H1 (cell line): ENCODE data around the gene PLEK. TPM values are rescaled to one million over a fixed set of nuclear protein-coding genes. Genes with fewer than 3 reads are reported as not detected.

Experiments
- CTCF ChIA-PET: fragments of 300-600 bp; sonication (Branson Sonifier 250); formaldehyde crosslinking; loops from one replicate; lab custom pipeline; 2021; ENCODE audit not compliant: partially characterized antibody; lab: Charles Lee
- POLR2A ChIA-PET: fragments of 300-600 bp; sonication (Branson Sonifier 250); formaldehyde crosslinking; loops from one replicate; lab custom pipeline; 2021; ENCODE audit warnings: inconsistent platforms; ENCODE audit not compliant: partially characterized antibody; lab: Charles Lee
- DNase-seq, 2 experiments: peaks; one replicate each; pipeline versions ENCODE4 v3.0.0 to v3.0.0-alpha.2; 2010 to 2022; ENCODE audit warnings: low spot score in 2 of 2, low read depth in 1 of 2, mixed read lengths in 1 of 2
- FAIRE-seq: peaks from 2 replicates; lab custom pipeline; 2011; peaks lifted over from hg19 to GRCh38; lab: Jason Lieb, UNC
- H2AFZ ChIP-seq: 2 replicates; pipeline ENCODE4 v1.8.1; 2012; ENCODE audit warnings: low read length, inconsistent platforms
- H2AK5ac ChIP-seq: 2 replicates; pipeline ENCODE4 v1.6.1; 2013; ENCODE audit warnings: low read depth, low read length
- H2BK120ac ChIP-seq: replicated peaks from 2 replicates; pipeline ENCODE3; 2013; ENCODE audit warnings: low read depth, low read length, inconsistent platforms
- H2BK12ac ChIP-seq: 2 replicates; pipeline ENCODE4 v1.6.1; 2013; ENCODE audit warnings: low read depth, low read length
- H2BK15ac ChIP-seq: 2 replicates; pipeline ENCODE4 v1.6.1; 2013; ENCODE audit warnings: low read length
- H2BK20ac ChIP-seq: 2 replicates; pipeline ENCODE4 v1.6.1; 2013; ENCODE audit warnings: low read length
- H2BK5ac ChIP-seq: 2 replicates; pipeline ENCODE4 v1.6.1; 2013; ENCODE audit warnings: low read depth, low read length
- H3K14ac ChIP-seq: 2 replicates; pipeline ENCODE4 v1.6.1; 2013; ENCODE audit warnings: inconsistent platforms; ENCODE audit not compliant: insufficient read length
- H3K18ac ChIP-seq: 2 replicates; pipeline ENCODE4 v1.6.1; 2013; ENCODE audit warnings: low read length; ENCODE audit errors: extremely low read depth
- H3K23ac ChIP-seq: 2 replicates; pipeline ENCODE4 v1.6.1; 2013; ENCODE audit warnings: inconsistent platforms; ENCODE audit not compliant: insufficient read length
- H3K23me2 ChIP-seq: 2 replicates; pipeline ENCODE4 v1.6.1; 2013; ENCODE audit warnings: low read depth, low read length
- H3K27ac ChIP-seq: 2 replicates; pipeline ENCODE4 v1.6.1; 2011; ENCODE audit warnings: low read depth, low read length, inconsistent platforms
- H3K27me3 ChIP-seq, 4 experiments: replicated peaks in 1 of 4; 1 replicate in 1 of 4; 2 replicates in 3 of 4; pipeline versions ENCODE4 v1.6.1 to v1.8.1; 2011 to 2013; ENCODE audit warnings: low read length in 3 of 4, mild to moderate bottlenecking in 3 of 4, inconsistent platforms in 2 of 4, mixed read lengths in 2 of 4, moderate library complexity in 1 of 4; ENCODE audit not compliant: control insufficient read depth in 3 of 4, insufficient read depth in 3 of 4; ENCODE audit errors: extremely low read depth in 1 of 4
- H3K36me3 ChIP-seq, 4 experiments: 2 replicates each; pipeline versions ENCODE4 v1.6.1 to v1.8.1; 2011 to 2013; ENCODE audit warnings: mild to moderate bottlenecking in 4 of 4, low read length in 3 of 4, moderate library complexity in 2 of 4, control low read depth in 1 of 4, inconsistent platforms in 1 of 4; ENCODE audit not compliant: insufficient read depth in 4 of 4, control insufficient read depth in 2 of 4
- H3K4ac ChIP-seq: replicated peaks from 2 replicates; pipeline ENCODE3; 2013; ENCODE audit warnings: low read length, low read depth, mixed read lengths, inconsistent platforms; ENCODE audit not compliant: insufficient read length
- H3K4me1 ChIP-seq, 4 experiments: replicated peaks in 1 of 4; 1 replicate in 1 of 4; 2 replicates in 3 of 4; pipeline versions ENCODE4 v1.6.1 to v1.8.1; 2011 to 2013; ENCODE audit warnings: low read length in 3 of 4, inconsistent platforms in 2 of 4, mixed read lengths in 1 of 4; ENCODE audit not compliant: insufficient read depth in 4 of 4, control insufficient read depth in 3 of 4
- H3K4me2 ChIP-seq, 2 experiments: 2 replicates each; pipeline versions ENCODE4 v1.6.1 to v1.8.1; 2011 to 2013; ENCODE audit warnings: low read depth in 2 of 2, low read length in 2 of 2, control low read depth in 1 of 2, inconsistent platforms in 1 of 2, mild to moderate bottlenecking in 1 of 2; ENCODE audit not compliant: insufficient read depth in 1 of 2
- H3K4me3 ChIP-seq, 4 experiments: fragments of 200-600, 300-600 bp in 1 of 4; sonication (generic), shearing (Covaris generic), sonication (Bioruptor Twin) in 1 of 4; 2 replicates each; pipeline versions ENCODE4 v1.5.1 to v1.8.1; 2011 to 2016; ENCODE audit warnings: low read length in 4 of 4, low read depth in 3 of 4, control low read depth in 2 of 4, inconsistent platforms in 2 of 4, mild to moderate bottlenecking in 2 of 4, mixed read lengths in 1 of 4, moderate library complexity in 1 of 4; ENCODE audit not compliant: insufficient read depth in 2 of 4; ENCODE audit errors: extremely low read depth in 1 of 4
- H3K56ac ChIP-seq: replicated peaks from 2 replicates; pipeline ENCODE3; 2013; ENCODE audit warnings: low read depth, mild to moderate bottlenecking, mixed read lengths, low read length, inconsistent platforms; ENCODE audit not compliant: insufficient read length
- H3K79me1 ChIP-seq: 2 replicates; pipeline ENCODE4 v1.6.1; 2013; ENCODE audit warnings: low read depth, low read length, control low read depth
- H3K79me2 ChIP-seq, 2 experiments: 2 replicates each; pipeline versions ENCODE4 v1.6.1 to v1.8.1; 2012 to 2013; ENCODE audit warnings: low read length in 2 of 2, mild to moderate bottlenecking in 2 of 2, inconsistent platforms in 1 of 2; ENCODE audit not compliant: insufficient read depth in 2 of 2, control insufficient read depth in 1 of 2
- H3K9ac ChIP-seq, 4 experiments: replicated peaks in 1 of 4; 1 replicate in 1 of 4; 2 replicates in 3 of 4; pipeline versions ENCODE4 v1.6.1 to v1.8.1; 2011 to 2013; ENCODE audit warnings: low read depth in 3 of 4, low read length in 3 of 4, control low read depth in 2 of 4, mild to moderate bottlenecking in 2 of 4, moderate library complexity in 2 of 4, inconsistent platforms in 1 of 4; ENCODE audit errors: extremely low read depth in 1 of 4
- H3K9me3 ChIP-seq, 2 experiments: 2 replicates each; pipeline versions ENCODE4 v1.6.1 to v1.8.1; 2012 to 2013; ENCODE audit warnings: mild to moderate bottlenecking in 2 of 2, moderate library complexity in 2 of 2, control low read depth in 1 of 2, inconsistent platforms in 1 of 2, low read depth in 1 of 2, low read length in 1 of 2, mixed read lengths in 1 of 2; ENCODE audit not compliant: insufficient read depth in 2 of 2
- H4K20me1 ChIP-seq, 2 experiments: replicated peaks in 1 of 2; 2 replicates each; pipeline versions ENCODE3 to v1.8.1; 2011 to 2013; ENCODE audit warnings: inconsistent platforms in 2 of 2, low read length in 2 of 2, mild to moderate bottlenecking in 1 of 2; ENCODE audit not compliant: insufficient read depth in 2 of 2, control insufficient read depth in 1 of 2
- H4K5ac ChIP-seq: 2 replicates; pipeline ENCODE4 v1.6.1; 2013; ENCODE audit warnings: low read length, low read depth, mixed read lengths, inconsistent platforms; ENCODE audit not compliant: insufficient read length
- H4K8ac ChIP-seq: 2 replicates; pipeline ENCODE4 v1.8.0; 2013; ENCODE audit warnings: mild to moderate bottlenecking, moderate library complexity, low read length, inconsistent platforms; ENCODE audit not compliant: insufficient read depth; ENCODE audit errors: extremely low read depth
- H4K91ac ChIP-seq: replicated peaks from 2 replicates; pipeline ENCODE3; 2013; ENCODE audit warnings: low read length, mixed read lengths, inconsistent platforms; ENCODE audit not compliant: insufficient read length
- WGBS, 2 experiments: shearing (Covaris generic) in 1 of 2; methylation state at CpG; one replicate each; pipeline versions ENCODE4 v1.1.6 to v1.1.7; 2013 to 2015; ENCODE audit warnings: low lambda C conversion rate in 2 of 2, mixed read lengths in 2 of 2, inconsistent platforms in 1 of 2, low coverage in 1 of 2, missing lambda C conversion rate in 1 of 2; ENCODE audit not compliant: insufficient replicate concordance in 2 of 2, insufficient coverage in 1 of 2, insufficient read length in 1 of 2; ENCODE audit errors: extremely low coverage in 1 of 2, missing lambda C conversion rate in 1 of 2; 5-methylcytosine and 5-hydroxymethylcytosine counted together
- polyA plus RNA-seq, 7 experiments: library from polyadenylated mRNA; depleted of rRNA in 3 of 7; stranded (reverse) in 5 of 7; unstranded in 2 of 7; fragments of >200 nt in 5 of 7; fragments of 200-250 nt in 2 of 7; gene quantifications; 1 replicate in 5 of 7; 2 replicates in 1 of 7; 4 replicates in 1 of 7; pipeline versions ENCODE4 v1.2.1 to v1.2.3, GENCODE V29; 2011 to 2013; ENCODE audit warnings: missing spikeins in 2 of 7, mixed read lengths in 2 of 7
- total RNA-seq: library from RNA; stranded (reverse); fragmentation: NEBNext Ultra II Directional; extraction: Animal tissue kit (Norgen Biotek cat#: 25700); gene quantifications from 2 replicates; pipeline ENCODE4 v1.2.1, GENCODE V29; 2021

PLEK gene
- total and polyA plus RNA-seq, 2 of the 8 experiments (the other 6 are each of a cell fraction or from before 2014, with no cell fraction given): not detected

DNA sequence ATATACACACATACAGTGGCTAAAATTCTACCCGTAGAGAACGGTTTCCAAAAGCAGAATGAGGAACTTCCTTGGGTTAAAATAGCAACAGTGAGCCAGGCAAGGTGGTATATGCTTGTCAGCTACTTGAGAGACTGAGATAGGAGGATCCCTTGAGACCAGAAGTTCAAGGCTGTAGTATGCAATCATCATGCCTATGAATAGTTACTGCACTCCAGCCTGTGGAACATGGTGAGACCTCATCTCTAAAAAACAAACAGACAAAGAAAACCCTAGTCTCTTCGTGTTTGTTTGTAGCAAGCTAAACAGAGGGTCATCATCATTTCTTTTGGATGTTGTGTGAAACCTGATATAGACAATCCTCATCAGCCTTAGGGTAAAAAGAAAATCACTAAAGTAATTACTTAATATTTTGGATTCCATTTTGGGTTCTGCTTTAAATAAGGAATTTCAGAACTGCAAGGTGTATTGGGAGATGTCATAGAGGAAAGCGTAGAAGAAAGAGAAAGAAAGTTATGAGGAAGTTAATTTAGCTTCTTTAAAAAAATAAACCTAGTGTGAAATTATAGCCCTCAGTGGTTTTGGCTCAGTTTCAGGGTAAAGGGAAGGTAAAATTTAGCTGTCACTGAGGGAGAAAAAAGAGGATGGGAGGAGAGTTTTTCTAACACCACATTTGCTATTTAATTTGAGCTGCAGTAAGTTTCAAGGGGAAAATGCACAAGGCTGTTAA lies 46.5 kb downstream of the PLEK start:
- Histone ChIP-seq H4K91ac (no peak overlapping the region), H2BK12ac (no peak overlapping the region), H4K8ac (no peak overlapping the region), H3K79me2 (no peaks in the 10 kb centered on the region), H2BK15ac (no peak overlapping the region), H3K9me3 (no peaks in the 10 kb centered on the region), H2BK20ac (no peak overlapping the region), H2BK5ac (no peak overlapping the region), H2AFZ (no peak overlapping the region), H2BK120ac (no peak overlapping the region), H3K27me3 (no peaks in the 10 kb centered on the region), H3K4me1 (no peaks in the 10 kb centered on the region), H3K79me1 (no peaks in the 10 kb centered on the region), H3K36me3 (no peaks in the 10 kb centered on the region), H3K4me2 (no peak overlapping the region), H3K18ac (no peak overlapping the region), H4K20me1 (no peaks in the 10 kb centered on the region), H3K4me3 (no peak overlapping the region), H3K27ac (no peak overlapping the region), H4K5ac (no peak overlapping the region), H3K23me2 (no peaks in the 10 kb centered on the region), H3K14ac (no peak overlapping the region), H3K23ac (no peak overlapping the region), H3K9ac (no peak overlapping the region), H2AK5ac (no peak overlapping the region), H3K4ac (no peak overlapping the region), H3K56ac (no peak overlapping the region)
- CTCF ChIA-PET: interaction anchor here (1.1 to 1.9 kb wide), 2 partner anchors 29 to 54 kb away, joined by 3 to 6 read pairs; no protein-coding TSS in a partner anchor
- no peak for DNase-seq
- POLR2A ChIA-PET: no interaction called here
- no peak for FAIRE-seq
- 94 to 100% methylated on average over 1 to 4 of the region's 4 CpGs for WGBS, 2 experiments
